ENCODE data around the gene CABCOCO1. TPM values are rescaled to one million over a fixed set of nuclear protein-coding genes. Genes with fewer than 3 reads are reported as not detected.

The CABCOCO1 gene
- total RNA-seq, 1 donor from 2014 or later, result 0.30 TPM

- H3K27ac Mint-ChIP-seq (ENCODE audit: unreplicated experiment), result no peak overlapping the region
- no peak for DNase-seq (ENCODE audit: low read depth, low spot score)
- no peaks in the 10 kb centered on the region for H3K36me3 Mint-ChIP-seq (ENCODE audit: low read depth)
- H3K27me3 Mint-ChIP-seq (ENCODE audit: low read depth), result no peaks in the 10 kb centered on the region
- H3K4me1 Mint-ChIP-seq, result peaks cover 2% of the 10 kb centered on the region
- TF ChIP-seq CTCF (conservative IDR thresholded peaks at IDR 0.05), result no peak
- no peaks in the 10 kb centered on the region for H3K9me3 Mint-ChIP-seq
- no peak overlapping the region for H3K4me3 Mint-ChIP-seq
Measured at GRCh38 chr10:61766927-61767326, 104.2 kb downstream of the CABCOCO1 start.

- H3K36me3 Mint-ChIP-seq (ENCODE audit: low read depth), result no peaks in the 10 kb centered on the region
- no peak overlapping the region for H3K27ac Mint-ChIP-seq (ENCODE audit: unreplicated experiment)
- H3K4me3 Mint-ChIP-seq, result no peak overlapping the region
- no peak for DNase-seq (ENCODE audit: low read depth, low spot score)
- TF ChIP-seq CTCF (conservative IDR thresholded peaks at IDR 0.05), result no peak
- no peaks in the 10 kb centered on the region for H3K4me1 Mint-ChIP-seq
- H3K27me3 Mint-ChIP-seq (ENCODE audit: low read depth), result no peaks in the 10 kb centered on the region
- H3K9me3 Mint-ChIP-seq, result peaks cover 3% of the 10 kb centered on the region
Measured at GRCh38 chr10:61774031-61774430, 111.3 kb downstream of the CABCOCO1 start.

GRCh38 chr10:61775111-61775510 lies 112.4 kb downstream of the CABCOCO1 start:
- Mint-ChIP-seq H3K4me3 (no peak overlapping the region), H3K9me3 (peaks cover 3% of the 10 kb centered on the region), H3K4me1 (no peaks in the 10 kb centered on the region), H3K27me3 (ENCODE audit: low read depth) (no peaks in the 10 kb centered on the region), H3K27ac (ENCODE audit: unreplicated experiment) (no peak overlapping the region), H3K36me3 (ENCODE audit: low read depth) (no peaks in the 10 kb centered on the region)
- TF ChIP-seq CTCF (conservative IDR thresholded peaks at IDR 0.05), result no peak
- DNase-seq (ENCODE audit: low read depth, low spot score), result no peak

GRCh38 chr10:61776615-61777266 lies 114.0 kb downstream of the CABCOCO1 start:
- no peak for TF ChIP-seq CTCF (conservative IDR thresholded peaks at IDR 0.05)
- H3K4me1 Mint-ChIP-seq, result no peaks in the 10 kb centered on the region
- no peaks in the 10 kb centered on the region for H3K27me3 Mint-ChIP-seq (ENCODE audit: low read depth)
- no peak for DNase-seq (ENCODE audit: low read depth, low spot score)
- H3K9me3 Mint-ChIP-seq, result peaks cover 3% of the 10 kb centered on the region
- H3K36me3 Mint-ChIP-seq (ENCODE audit: low read depth), result no peaks in the 10 kb centered on the region
- no peak overlapping the region for H3K4me3 Mint-ChIP-seq
- no peak overlapping the region for H3K27ac Mint-ChIP-seq (ENCODE audit: unreplicated experiment)

- H3K36me3 Mint-ChIP-seq (ENCODE audit: low read depth), result no peaks in the 10 kb centered on the region
- no peaks in the 10 kb centered on the region for H3K4me1 Mint-ChIP-seq
- no peak for DNase-seq (ENCODE audit: low read depth, low spot score)
- H3K27me3 Mint-ChIP-seq (ENCODE audit: low read depth), result no peaks in the 10 kb centered on the region
- no peak for TF ChIP-seq CTCF (conservative IDR thresholded peaks at IDR 0.05)
- no peak overlapping the region for H3K4me3 Mint-ChIP-seq
- H3K27ac Mint-ChIP-seq (ENCODE audit: unreplicated experiment), result no peak overlapping the region
- H3K9me3 Mint-ChIP-seq, result peaks cover 3% of the 10 kb centered on the region
Measured at GRCh38 chr10:61778137-61778536, 115.4 kb downstream of the CABCOCO1 start.

All from neural crest cell (in vitro differentiated cells).